IPS DF 6.9 (cell line): ENCODE data around the gene TGFA.
"Not testable (repeated sequence)": the region's sequence is repeated elsewhere in the genome, so short reads cannot be mapped to it uniquely, and the experiment has no call there.

Experiments used
- DNase-seq: peaks from one replicate; pipeline ENCODE4 v3.0.0-alpha.2; 2013; ENCODE audit warnings: low read depth, low spot score
- H3K27ac ChIP-seq: one replicate; pipeline ENCODE4 v1.5.1; 2013; ENCODE audit warnings: low read length, control low read depth
- H3K27me3 ChIP-seq: 2 replicates; pipeline ENCODE4 v1.6.1; 2013; ENCODE audit warnings: mild to moderate bottlenecking, low read length; ENCODE audit not compliant: control insufficient read depth, insufficient read depth
- H3K36me3 ChIP-seq: 2 replicates; pipeline ENCODE4 v1.6.1; 2013; ENCODE audit warnings: low read length; ENCODE audit not compliant: control insufficient read depth, insufficient read depth
- H3K4me1 ChIP-seq: 2 replicates; pipeline ENCODE4 v1.6.1; 2013; ENCODE audit warnings: low read length; ENCODE audit not compliant: control insufficient read depth, insufficient read depth
- H3K4me3 ChIP-seq: 2 replicates; pipeline ENCODE4 v1.5.1; 2013; ENCODE audit warnings: mild to moderate bottlenecking, low read length
- H3K9me3 ChIP-seq: 2 replicates; pipeline ENCODE4 v1.6.1; 2013; ENCODE audit warnings: low read length, inconsistent platforms; ENCODE audit not compliant: control insufficient read depth, insufficient read depth
- WGBS: extraction: QIAGEN DNeasy Blood & Tissue Kit; methylation state at CpG from one replicate; pipeline ENCODE4 v1.1.7; 2013; ENCODE audit warnings: mixed read lengths, missing lambda C conversion rate; ENCODE audit not compliant: insufficient read length, insufficient coverage; 5-methylcytosine and 5-hydroxymethylcytosine counted together

The TGFA gene

DNA sequence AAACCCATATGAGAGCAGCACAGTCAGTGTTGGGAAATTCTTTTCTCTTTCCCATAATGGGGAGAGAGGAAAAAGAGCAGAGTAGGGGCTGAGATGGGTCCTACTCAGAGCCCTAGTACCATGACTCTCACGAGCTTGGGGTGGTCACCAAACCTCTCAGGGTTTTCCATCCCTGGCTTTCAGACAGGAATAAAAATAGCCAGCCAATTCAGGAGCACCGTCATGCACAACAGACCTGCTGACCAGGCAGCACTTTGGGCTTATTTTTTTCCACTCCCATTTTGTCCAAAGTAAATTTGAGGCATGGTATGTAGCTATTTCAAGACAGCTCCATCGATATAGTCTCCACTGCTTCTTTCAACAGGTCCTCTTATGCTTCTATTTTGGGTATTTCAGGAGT lies 86.4 kb downstream of the TGFA start:
- WGBS: no CpG with 5 or more reads among the region's 3 CpGs
- no peak overlapping the region for H3K27ac ChIP-seq

DNA sequence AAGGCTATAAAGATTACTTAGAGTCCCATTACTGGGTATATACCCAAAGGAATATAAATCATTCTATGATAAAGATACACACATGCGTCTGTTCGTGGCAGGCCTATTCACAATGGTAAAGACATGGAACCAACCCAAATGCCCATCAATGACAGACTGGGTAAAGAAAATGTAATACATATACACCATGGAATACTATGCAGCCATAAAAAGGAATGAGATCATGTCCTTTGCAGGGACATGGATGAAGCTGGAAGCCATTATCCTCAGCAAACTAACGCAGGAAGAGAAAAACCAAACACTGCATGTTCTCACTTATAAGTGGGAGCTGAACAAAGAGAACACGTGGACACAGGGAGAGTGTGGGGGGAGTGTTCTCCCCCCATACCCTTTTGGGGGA lies 87.0 kb downstream of the TGFA start:
- no CpG with 5 or more reads among the region's 4 CpGs for WGBS
- not testable (repeated sequence) for H3K27ac ChIP-seq, H3K4me1 ChIP-seq, H3K36me3 ChIP-seq, DNase-seq, H3K9me3 ChIP-seq, H3K4me3 ChIP-seq, H3K27me3 ChIP-seq

More for the DNA sequence above, 86.4 kb downstream of the TGFA start:
- Histone ChIP-seq H3K36me3 (no peaks in the 10 kb centered on the region), H3K4me3 (no peak overlapping the region), H3K27me3 (no peaks in the 10 kb centered on the region), H3K4me1 (no peaks in the 10 kb centered on the region), H3K9me3 (no peaks in the 10 kb centered on the region)
- no peak for DNase-seq

DNA sequence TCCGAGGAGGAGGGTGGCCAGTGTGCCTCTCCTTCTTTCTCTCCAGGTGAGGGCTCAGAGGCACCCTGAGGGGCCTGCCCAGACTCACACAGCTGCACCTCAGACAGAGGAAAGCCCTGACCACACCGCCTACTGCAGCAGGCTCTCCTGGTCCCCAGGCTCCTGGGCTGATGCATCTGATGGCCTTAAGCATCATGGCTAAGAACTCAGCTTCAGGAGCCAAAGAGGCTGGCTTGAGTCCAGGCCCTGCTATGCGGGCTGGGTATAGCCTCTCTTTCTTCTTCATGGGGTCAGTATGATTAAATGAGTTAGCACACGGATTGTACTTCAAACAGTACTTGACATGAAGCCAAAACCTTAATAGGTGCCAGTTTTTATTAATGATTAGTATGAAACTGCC lies 89.6 kb downstream of the TGFA start:
- Histone ChIP-seq H3K27me3 (no peaks in the 10 kb centered on the region), H3K36me3 (no peaks in the 10 kb centered on the region), H3K9me3 (no peaks in the 10 kb centered on the region), H3K27ac (no peak overlapping the region), H3K4me1 (peaks cover 3% of the 10 kb centered on the region; the same call in 1 of the 2 replicates), H3K4me3 (no peak overlapping the region)
- DNase-seq: no peak
- no CpG with 5 or more reads among the region's 4 CpGs for WGBS

DNA sequence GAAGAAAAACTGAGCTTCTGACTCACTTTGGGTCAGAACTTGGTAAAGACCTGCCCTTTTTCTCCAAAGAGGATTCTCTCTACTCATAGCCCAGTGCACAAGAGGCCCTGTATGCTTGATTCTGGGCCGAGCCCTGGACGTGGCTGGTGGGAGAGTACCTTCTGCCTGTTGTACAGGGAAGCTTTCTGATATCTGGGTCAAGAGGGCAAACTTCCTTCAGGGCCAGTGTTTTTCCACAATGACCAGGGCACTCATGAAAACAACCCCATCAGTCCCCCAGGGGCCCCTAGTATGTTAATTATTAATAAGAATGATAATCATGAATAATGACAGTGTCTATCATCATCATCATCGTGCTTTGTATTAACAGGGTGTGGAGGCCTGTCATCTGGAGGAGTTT lies 90.0 kb downstream of the TGFA start:
- no peak overlapping the region for H3K27ac ChIP-seq
- no peaks in the 10 kb centered on the region for H3K9me3 ChIP-seq
- H3K4me1 ChIP-seq: peaks cover 3% of the 10 kb centered on the region; the same call in 1 of the 2 replicates
- no peaks in the 10 kb centered on the region for H3K36me3 ChIP-seq
- H3K4me3 ChIP-seq: no peak overlapping the region
- H3K27me3 ChIP-seq: no peaks in the 10 kb centered on the region
- no peak for DNase-seq
- no CpG with 5 or more reads among the region's 3 CpGs for WGBS

DNA sequence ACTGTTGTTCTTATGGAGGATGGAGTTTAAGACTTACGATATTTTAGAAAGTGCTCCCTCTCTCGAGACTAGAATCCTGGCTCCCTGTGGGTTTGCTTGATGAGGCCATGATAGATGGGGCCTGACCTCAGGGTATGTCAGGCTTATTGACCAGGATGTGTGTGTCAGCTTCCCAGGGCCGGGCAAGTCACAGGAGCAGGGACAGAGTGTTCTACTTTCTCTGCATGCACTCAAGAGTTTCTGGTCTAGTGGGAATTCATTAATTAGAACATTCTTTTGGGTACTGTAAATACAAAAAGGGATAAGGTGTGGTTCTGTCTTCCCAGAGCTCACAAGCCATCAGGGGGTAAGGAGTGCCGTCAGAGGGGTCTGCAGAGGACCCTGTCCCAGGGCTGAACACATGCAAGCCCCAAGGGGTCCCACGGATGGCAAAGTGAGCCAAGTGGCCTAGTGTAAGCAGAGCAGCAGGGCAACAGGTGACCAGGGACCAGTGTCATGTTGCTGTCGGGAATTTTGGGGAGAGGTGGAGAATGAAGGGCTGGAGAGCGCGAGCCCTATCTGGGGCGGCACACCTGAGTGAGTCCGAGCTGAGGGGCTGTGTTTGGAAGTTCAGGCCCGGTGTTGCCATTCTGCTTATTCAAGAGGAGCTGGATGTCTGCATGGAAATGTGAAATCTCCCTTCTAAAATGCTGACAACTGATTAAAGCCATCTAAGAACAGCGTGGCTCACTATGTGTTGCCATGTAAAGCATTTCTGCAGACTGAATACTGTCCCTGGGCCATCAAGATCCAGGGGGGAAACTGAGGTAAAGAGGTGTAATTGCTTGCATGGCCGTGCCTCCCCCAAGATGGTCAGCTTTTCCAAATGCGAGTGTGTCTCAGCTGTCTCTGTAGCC lies 91.4 kb downstream of the TGFA start:
- no peaks in the 10 kb centered on the region for H3K9me3 ChIP-seq
- no CpG with 5 or more reads among the region's 14 CpGs for WGBS
- no peak overlapping the region for H3K4me3 ChIP-seq
- no peak for DNase-seq
- H3K27ac ChIP-seq: no peak overlapping the region
- no peaks in the 10 kb centered on the region for H3K36me3 ChIP-seq
- peaks cover 3% of the 10 kb centered on the region; the same call in 1 of the 2 replicates for H3K4me1 ChIP-seq
- H3K27me3 ChIP-seq: no peaks in the 10 kb centered on the region

- H3K9me3 ChIP-seq: no peaks in the 10 kb centered on the region
- H3K36me3 ChIP-seq: no peaks in the 10 kb centered on the region
- H3K4me3 ChIP-seq: no peak overlapping the region
- no peaks in the 10 kb centered on the region for H3K27me3 ChIP-seq
- no CpG with 5 or more reads among the region's 4 CpGs for WGBS
- DNase-seq: no peak
- H3K4me1 ChIP-seq: peaks cover 3% of the 10 kb centered on the region; the same call in 1 of the 2 replicates
- H3K27ac ChIP-seq: no peak overlapping the region
Measured at GRCh38 chr2:70461414-70461813, 92.2 kb downstream of the TGFA start.

DNA sequence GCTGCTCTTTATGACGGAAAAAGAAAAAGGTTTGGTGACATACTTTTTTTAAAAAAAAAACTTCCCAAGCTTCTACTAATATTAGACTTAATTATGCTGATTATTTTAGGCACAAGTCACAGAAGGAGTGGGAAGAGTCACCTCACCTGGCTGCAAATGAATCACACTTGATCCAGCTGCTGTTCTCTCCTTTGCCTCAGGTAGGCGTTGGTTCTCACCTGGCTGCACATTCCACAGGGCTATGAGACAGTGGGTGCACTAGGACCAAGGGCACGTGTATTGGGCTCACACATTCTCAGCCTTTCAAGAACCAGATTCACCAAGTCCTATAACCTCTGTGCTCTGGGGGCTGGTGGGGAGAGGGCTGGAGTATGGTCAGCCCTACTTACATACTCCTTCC lies 93.3 kb downstream of the TGFA start:
- H3K4me1 ChIP-seq: peaks cover 3% of the 10 kb centered on the region; the same call in 1 of the 2 replicates
- H3K27me3 ChIP-seq: no peaks in the 10 kb centered on the region
- no peak overlapping the region for H3K4me3 ChIP-seq
- no CpG with 5 or more reads among the region's 3 CpGs for WGBS
- no peaks in the 10 kb centered on the region for H3K9me3 ChIP-seq
- H3K27ac ChIP-seq: no peak overlapping the region
- DNase-seq: peak; percentile 13
- H3K36me3 ChIP-seq: no peaks in the 10 kb centered on the region

GRCh38 chr2:70458661-70459060 lies 95.0 kb downstream of the TGFA start:
- H3K36me3 ChIP-seq: no peaks in the 10 kb centered on the region

GRCh38 chr2:70456585-70457495 lies 96.8 kb downstream of the TGFA start:
- no peak for DNase-seq
- Histone ChIP-seq H3K27me3 (no peaks in the 10 kb centered on the region), H3K27ac (no peak overlapping the region), H3K4me1 (peaks cover 3% of the 10 kb centered on the region; the same call in 1 of the 2 replicates), H3K4me3 (no peak overlapping the region), H3K9me3 (no peaks in the 10 kb centered on the region), H3K36me3 (no peaks in the 10 kb centered on the region)
- no CpG with 5 or more reads among the region's 10 CpGs for WGBS

More at GRCh38 chr2:70458661-70459060, 95.0 kb downstream of the TGFA start:
- WGBS: no CpG with 5 or more reads among the region's 5 CpGs
- Histone ChIP-seq H3K4me3 (no peak overlapping the region), H3K9me3 (no peaks in the 10 kb centered on the region), H3K27me3 (no peaks in the 10 kb centered on the region), H3K4me1 (peaks cover 3% of the 10 kb centered on the region; the same call in 1 of the 2 replicates), H3K27ac (no peak overlapping the region)
- DNase-seq: no peak

DNA sequence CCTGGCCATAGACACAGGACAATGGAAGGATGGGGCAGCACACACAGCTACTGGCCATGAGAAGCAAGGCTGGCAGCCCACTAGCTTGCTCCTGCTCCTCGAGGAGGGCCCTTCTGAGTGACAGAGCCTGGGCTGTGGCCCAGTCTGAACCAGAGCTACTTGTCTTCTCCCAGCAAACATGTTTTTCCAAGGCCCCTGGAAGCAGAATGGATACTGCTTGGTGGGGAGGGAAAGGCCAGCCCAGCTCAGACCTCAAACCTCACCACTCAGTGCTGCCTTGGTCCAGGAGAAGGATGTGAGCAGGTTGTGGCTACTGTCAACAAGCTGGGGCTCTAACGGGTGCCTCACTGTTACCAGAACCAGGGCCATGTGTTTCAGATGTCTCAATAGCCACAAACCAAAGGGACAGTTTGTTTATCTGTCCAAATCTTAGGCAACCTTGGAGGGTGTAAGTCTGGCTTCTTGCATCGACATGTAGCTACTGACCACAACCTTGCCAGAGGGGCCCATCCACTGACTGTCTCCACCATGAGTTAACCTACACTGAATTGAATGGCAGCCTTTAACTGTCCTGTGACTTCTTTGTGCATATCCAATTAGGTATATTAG lies 98.6 kb downstream of the TGFA start:
- no peaks in the 10 kb centered on the region for H3K9me3 ChIP-seq
- no peak overlapping the region for H3K4me3 ChIP-seq
- H3K36me3 ChIP-seq: no peaks in the 10 kb centered on the region
- no peak overlapping the region for H3K27ac ChIP-seq
- H3K27me3 ChIP-seq: no peaks in the 10 kb centered on the region
- no CpG with 5 or more reads among the region's 3 CpGs for WGBS
- no peak for DNase-seq
- H3K4me1 ChIP-seq: no peaks in the 10 kb centered on the region
